Lung (tissue), 12 donors: ENCODE data around the gene TRAF3. TPM values are rescaled to one million over a fixed set of nuclear protein-coding genes. Genes with fewer than 3 reads are reported as not detected.
A peak's percentile ranks its signal among the peaks of the same experiment; 100 is the strongest.

Source experiments
- ATAC-seq: fragments of 200-7000 bp; cut with Tn5 transposase; one replicate; pipeline ENCODE4 v1.9.1; 2020; ENCODE audit warnings: moderate number of reproducible peaks; ENCODE audit not compliant: insufficient read depth, low FRiP score
- DNase-seq, 3 donors: peaks; one replicate each; pipeline ENCODE4 v3.0.0-alpha.2; 2013 to 2017
- H3K27ac ChIP-seq, 2 donors: one replicate each; pipeline ENCODE4 v1.5.1; 2013; ENCODE audit warnings: mild to moderate bottlenecking in 2 of 2, moderate library complexity in 2 of 2, control low read depth in 1 of 2, inconsistent platforms in 1 of 2, low read depth in 1 of 2, low read length in 1 of 2
- H3K27me3 ChIP-seq, 3 donors: one replicate each; pipeline ENCODE4 v1.5.1; 2013; ENCODE audit warnings: low read length in 2 of 3; ENCODE audit not compliant: control insufficient read depth in 3 of 3, insufficient read depth in 3 of 3
- H3K36me3 ChIP-seq, 4 donors: one replicate each; pipeline ENCODE4 v1.5.1; 2013; ENCODE audit warnings: low read length in 4 of 4, mild to moderate bottlenecking in 1 of 4, moderate library complexity in 1 of 4; ENCODE audit not compliant: control insufficient read depth in 4 of 4, insufficient read depth in 4 of 4
- H3K4me1 ChIP-seq, 5 donors: one replicate each; pipeline ENCODE4 v1.5.1; 2013; ENCODE audit warnings: low read length in 5 of 5, mild to moderate bottlenecking in 2 of 5, moderate library complexity in 1 of 5; ENCODE audit not compliant: control insufficient read depth in 5 of 5, insufficient read depth in 5 of 5
- H3K4me3 ChIP-seq: one replicate; pipeline ENCODE4 v1.5.1; 2013; ENCODE audit warnings: mild to moderate bottlenecking, control low read depth, moderate library complexity
- H3K9ac ChIP-seq, 2 donors: one replicate each; pipeline ENCODE4 v1.5.1; 2013; ENCODE audit warnings: low read length in 2 of 2, control low read depth in 1 of 2; ENCODE audit not compliant: insufficient read depth in 1 of 2
- H3K9me3 ChIP-seq, 4 donors: one replicate each; pipeline ENCODE4 v1.5.1; 2013; ENCODE audit warnings: low read length in 3 of 4, mild to moderate bottlenecking in 1 of 4, moderate library complexity in 1 of 4; ENCODE audit not compliant: control insufficient read depth in 4 of 4, insufficient read depth in 3 of 4
- CTCF ChIP-seq: IDR thresholded peaks from 2 replicates; pipeline ENCODE4 v1.5.1; 2012; ENCODE audit warnings: mild to moderate bottlenecking; ENCODE audit errors: control extremely low read depth, extremely low read depth
- WGBS, 2 donors: extraction: QIAGEN DNeasy Blood & Tissue Kit; methylation state at CpG; one replicate each; pipeline ENCODE4 v1.1.7; 2013; 5-methylcytosine and 5-hydroxymethylcytosine counted together
- polyA plus RNA-seq, 2 donors: library from polyadenylated mRNA; stranded (reverse); fragments of 200-250 nt; gene quantifications; one replicate each; pipeline ENCODE4 v1.2.1, GENCODE V29; 2013
- total RNA-seq, 2 donors: library from RNA; depleted of rRNA in 1 of 2; stranded (reverse); fragments of >200 nt in 1 of 2; gene quantifications; one replicate each; pipeline ENCODE4 v1.2.1, GENCODE V29; 2014 to 2021
- donor health status: control.
- donor health status: control.
- donor health status: Bipolar disorder and iron deficiency.
- donor health status: healthy.
- donor health status: DM: yes; HTN: yes; CAD: no.

Gene TRAF3
- total and polyA plus RNA-seq, 4 donors = 5.7 to 25.5 (median 18.7) TPM

DNA sequence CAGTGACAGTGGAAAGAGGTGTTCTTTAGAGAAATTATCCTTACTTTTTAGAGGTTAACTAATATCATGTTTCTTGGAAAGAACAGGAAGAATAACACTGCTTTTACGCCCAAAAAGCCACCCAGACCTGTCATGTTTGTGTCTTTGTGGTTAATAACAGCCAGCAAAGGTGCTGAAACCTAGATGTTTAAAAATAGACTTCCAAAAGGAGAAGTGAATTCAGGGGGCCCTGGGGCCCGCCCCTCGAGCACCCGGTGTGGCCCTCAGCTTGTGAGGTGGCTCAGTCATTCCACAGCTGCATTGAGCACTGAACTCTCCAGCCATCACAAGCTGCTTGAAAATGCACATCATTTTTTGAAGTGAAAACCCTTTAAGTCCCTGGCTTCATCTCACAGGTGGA lies 124.4 kb downstream of the TRAF3 start:
- no peak overlapping the region for H3K9ac ChIP-seq
- H3K4me3 ChIP-seq = no peak overlapping the region
- 42 to 65% methylated on average over 4 of the region's 4 CpGs for WGBS, 2 donors
- H3K4me1 ChIP-seq = peaks cover 0 to 11% (median 0%) of the 10 kb centered on the region in 5 donors
- H3K36me3 ChIP-seq = peaks cover 0 to 32% (median 6%) of the 10 kb centered on the region in 4 donors
- no peak for TF ChIP-seq CTCF
- no peaks in the 10 kb centered on the region for H3K9me3 ChIP-seq
- no peaks in the 10 kb centered on the region for H3K27me3 ChIP-seq
- no peak for DNase-seq
- no peak overlapping the region for H3K27ac ChIP-seq
- no peak for ATAC-seq

GRCh38 chr14:102902086-102902485 lies 124.8 kb downstream of the TRAF3 start:
- peak in 1 of 3 donors; percentile 2 for DNase-seq
- ATAC-seq = no peak
- 75 to 84% methylated on average over 7 of the region's 7 CpGs for WGBS, 2 donors
- H3K4me1 ChIP-seq = peaks cover 0 to 11% (median 0%) of the 10 kb centered on the region in 5 donors
- H3K4me3 ChIP-seq = no peak overlapping the region
- H3K27me3 ChIP-seq = no peaks in the 10 kb centered on the region
- H3K9ac ChIP-seq = no peak overlapping the region
- TF ChIP-seq CTCF = no peak
- H3K27ac ChIP-seq = no peak overlapping the region
- no peaks in the 10 kb centered on the region for H3K9me3 ChIP-seq
- H3K36me3 ChIP-seq = peaks cover 0 to 35% (median 6%) of the 10 kb centered on the region in 4 donors

DNA sequence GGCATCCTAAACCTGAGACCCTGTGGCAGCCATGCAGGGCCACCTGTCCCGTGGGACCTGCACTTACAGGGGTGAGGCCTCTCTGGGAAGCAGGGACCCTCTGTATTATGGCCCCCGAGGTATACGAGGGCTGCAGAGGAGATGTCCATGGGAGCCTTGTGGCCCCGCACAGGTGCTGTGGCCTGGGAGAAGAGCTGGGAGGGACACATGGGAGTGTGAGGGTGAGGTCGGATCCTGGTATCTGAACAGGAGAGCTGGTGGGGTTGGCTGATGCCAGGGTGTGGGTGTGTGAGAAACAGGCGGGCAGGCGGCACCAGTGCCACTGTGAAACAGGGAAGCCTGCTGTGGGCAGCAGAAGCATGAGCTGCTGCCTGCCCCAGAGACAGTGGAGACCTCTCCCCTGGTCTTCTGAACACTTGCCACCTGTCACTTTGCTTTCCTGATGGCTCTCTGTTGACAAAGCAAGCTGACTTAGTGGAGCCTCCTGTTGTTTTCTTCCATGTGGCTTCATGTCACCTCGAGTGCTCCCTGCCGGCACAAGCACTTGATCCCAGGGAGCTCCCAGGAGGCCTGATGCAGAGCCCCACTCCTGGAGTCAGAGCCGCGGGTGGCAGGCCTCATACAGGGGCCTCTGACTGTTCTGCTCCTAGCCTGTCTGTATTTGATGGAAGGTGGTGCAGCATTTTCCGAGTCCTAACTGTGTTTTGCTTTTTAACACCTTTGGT lies 125.4 kb downstream of the TRAF3 start:
- WGBS, 2 donors = 90 to 93% methylated on average over 12 of the region's 12 CpGs
- no peak overlapping the region for H3K4me3 ChIP-seq
- ATAC-seq = no peak
- no peak for DNase-seq
- H3K36me3 ChIP-seq = peaks cover 0 to 39% (median 6%) of the 10 kb centered on the region in 4 donors
- TF ChIP-seq CTCF = no peak
- H3K9me3 ChIP-seq = no peaks in the 10 kb centered on the region
- H3K27me3 ChIP-seq = no peaks in the 10 kb centered on the region
- no peak overlapping the region for H3K9ac ChIP-seq
- H3K4me1 ChIP-seq = peaks cover 0 to 11% (median 0%) of the 10 kb centered on the region in 5 donors
- H3K27ac ChIP-seq = no peak overlapping the region
